ENCODE data around the gene CRIM1.

The CRIM1 gene

GRCh38 chr2:36459725-36460137, 104.2 kb downstream of the CRIM1 start:
- no peak for DNase-seq

- no peak for DNase-seq
Observed at GRCh38 chr2:36461039-36461681, 105.6 kb downstream of the CRIM1 start.

GRCh38 chr2:36462311-36462935, 106.8 kb downstream of the CRIM1 start:
- no peak for DNase-seq

- DNase-seq: no peak
Observed at GRCh38 chr2:36463365-36463764, 107.8 kb downstream of the CRIM1 start.

- no peak for DNase-seq
Observed at GRCh38 chr2:36464006-36464721, 108.6 kb downstream of the CRIM1 start.

GRCh38 chr2:36466135-36466534, 110.6 kb downstream of the CRIM1 start:
- no peak for DNase-seq

- DNase-seq: no peak
Observed at GRCh38 chr2:36468463-36469105, 113.0 kb downstream of the CRIM1 start.

GRCh38 chr2:36469106-36469477, 113.5 kb downstream of the CRIM1 start:
- no peak for DNase-seq

- DNase-seq: no peak
Observed at GRCh38 chr2:36469710-36470109, 114.1 kb downstream of the CRIM1 start.

GRCh38 chr2:36473230-36473629, 117.7 kb downstream of the CRIM1 start:
- no peak for DNase-seq

- no peak for DNase-seq
Observed at GRCh38 chr2:36476411-36476810, 120.8 kb downstream of the CRIM1 start.

GRCh38 chr2:36477315-36477714, 121.7 kb downstream of the CRIM1 start:
- no peak for DNase-seq

- no peak for DNase-seq
Observed at GRCh38 chr2:36477746-36478145, 122.2 kb downstream of the CRIM1 start.

- no peak for DNase-seq
Observed at GRCh38 chr2:36478332-36478738, 122.8 kb downstream of the CRIM1 start.

- DNase-seq: no peak
Observed at GRCh38 chr2:36478999-36479398, 123.4 kb downstream of the CRIM1 start.

- DNase-seq: no peak
Observed at GRCh38 chr2:36479406-36479805, 123.8 kb downstream of the CRIM1 start.

- DNase-seq: no peak
Observed at GRCh38 chr2:36480028-36480427, 124.5 kb downstream of the CRIM1 start.

GRCh38 chr2:36480636-36481035, 125.1 kb downstream of the CRIM1 start:
- DNase-seq: no peak

- no peak for DNase-seq
Observed at GRCh38 chr2:36481709-36482108, 126.1 kb downstream of the CRIM1 start.

GRCh38 chr2:36482576-36483214, 127.1 kb downstream of the CRIM1 start:
- DNase-seq: no peak

- DNase-seq: no peak
Observed at GRCh38 chr2:36483290-36483689, 127.7 kb downstream of the CRIM1 start.

- DNase-seq: no peak
Observed at GRCh38 chr2:36484454-36484853, 128.9 kb downstream of the CRIM1 start.

GRCh38 chr2:36485521-36485920, 129.9 kb downstream of the CRIM1 start:
- DNase-seq: no peak

All from activated CD4-positive, alpha-beta T cell treated with anti-CD3 and anti-CD28 coated beads for 48 hours (primary cell).